ENCODE measurements around the gene ELF3. TPM values are rescaled to one million over a fixed set of nuclear protein-coding genes. Genes with fewer than 3 reads are reported as not detected.
"Not testable (repeated sequence)": the region's sequence is repeated elsewhere in the genome, so short reads cannot be mapped to it uniquely, and the experiment has no call there.

Gene ELF3
- total RNA-seq, 1 donor from 2014 or later = 0.68 TPM

DNA sequence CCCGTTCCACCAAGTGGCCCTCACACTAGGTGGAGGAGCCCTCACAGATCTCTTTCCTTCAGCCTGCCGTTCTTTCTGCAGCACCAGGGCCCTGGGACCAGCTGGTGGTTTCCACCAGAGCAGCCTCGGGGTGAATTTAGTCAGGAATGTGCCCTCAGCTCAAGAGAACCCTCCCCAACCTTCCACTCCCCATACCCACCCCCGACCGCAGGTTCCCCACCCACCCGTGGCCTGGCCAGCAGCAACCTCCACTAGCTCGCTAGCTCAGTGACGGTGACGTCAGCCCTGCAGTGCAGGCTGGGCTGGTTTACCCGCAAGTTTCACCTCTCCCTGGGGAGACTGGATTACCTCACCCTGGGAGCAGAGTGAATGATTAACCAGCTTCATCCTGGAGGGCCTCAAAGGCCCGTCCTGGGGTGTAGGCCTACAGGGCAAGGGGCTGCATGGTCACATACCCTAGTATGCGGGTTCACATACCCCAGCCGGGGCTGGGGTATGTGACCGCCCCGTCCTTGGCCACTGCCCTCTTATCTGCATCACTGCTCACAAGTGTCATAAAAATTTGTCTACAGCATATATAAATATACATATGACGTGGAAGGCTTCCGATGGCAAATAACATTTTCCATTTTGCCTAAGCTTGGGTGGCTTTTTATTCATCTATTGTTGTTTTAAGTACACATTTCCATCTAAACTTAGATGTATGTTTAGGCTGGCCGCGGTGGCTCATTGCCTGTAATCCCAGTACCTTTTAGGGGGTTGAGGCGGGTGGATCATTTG, 24.5 kb downstream of the ELF3 start:
- Mint-ChIP-seq H3K36me3 (ENCODE audit: low read depth) (no peaks in the 10 kb centered on the region), H3K4me3 (no peak overlapping the region)
- DNase-seq = no peak

DNA sequence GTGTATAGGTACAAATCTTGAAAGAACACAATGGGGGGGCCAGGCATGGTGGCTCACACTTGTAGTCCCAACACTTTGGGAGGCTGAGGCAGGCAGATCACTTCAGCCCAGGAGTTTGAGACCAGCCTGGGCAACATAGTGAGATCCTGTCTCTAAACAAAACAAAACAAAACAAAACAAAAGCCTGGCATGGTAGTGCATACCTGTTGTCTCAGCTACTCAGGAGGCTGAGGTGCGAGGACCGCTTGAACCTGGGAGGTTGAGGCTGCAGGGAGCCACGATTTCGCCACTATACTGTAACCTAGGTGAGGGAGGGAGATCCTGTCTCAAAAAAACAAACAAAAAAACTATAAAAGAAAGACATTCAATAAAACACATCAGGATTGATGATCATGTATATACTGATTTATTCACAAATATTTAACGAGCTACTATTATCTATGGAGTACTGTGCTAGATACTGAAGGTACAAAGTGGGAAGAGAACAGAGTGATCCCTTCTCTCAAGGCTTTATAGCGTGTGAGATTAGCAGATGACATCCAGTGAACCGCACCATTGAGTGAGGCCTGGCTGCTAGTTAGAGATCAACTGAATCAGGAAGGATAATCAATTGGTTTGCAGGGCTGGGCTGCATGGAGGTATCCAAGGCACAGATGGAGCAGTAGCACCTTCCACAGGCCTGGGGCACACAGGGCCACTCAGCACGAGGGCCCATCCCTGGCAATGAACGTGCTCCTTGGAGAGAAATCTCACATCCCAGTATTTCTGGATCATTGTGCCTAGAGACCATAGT, 26.4 kb downstream of the ELF3 start:
- Mint-ChIP-seq H3K9me3 (no peaks in the 10 kb centered on the region), H3K4me3 (no peak overlapping the region), H3K27me3 (peaks cover 5% of the 10 kb centered on the region), H3K27ac (no peak overlapping the region), H3K4me1 (no peaks in the 10 kb centered on the region), H3K36me3 (ENCODE audit: low read depth) (no peaks in the 10 kb centered on the region)
- intact Hi-C loops (cut with micrococcal nuclease) = no loop called here
- DNase-seq = no peak

More for the DNA sequence above, 24.5 kb downstream of the ELF3 start:
- no peaks in the 10 kb centered on the region for H3K9me3 Mint-ChIP-seq
- no peaks in the 10 kb centered on the region for H3K4me1 Mint-ChIP-seq
- H3K27ac Mint-ChIP-seq = no peak overlapping the region
- peaks cover 8% of the 10 kb centered on the region for H3K27me3 Mint-ChIP-seq
- intact Hi-C loops (cut with micrococcal nuclease) = no loop called here

DNA sequence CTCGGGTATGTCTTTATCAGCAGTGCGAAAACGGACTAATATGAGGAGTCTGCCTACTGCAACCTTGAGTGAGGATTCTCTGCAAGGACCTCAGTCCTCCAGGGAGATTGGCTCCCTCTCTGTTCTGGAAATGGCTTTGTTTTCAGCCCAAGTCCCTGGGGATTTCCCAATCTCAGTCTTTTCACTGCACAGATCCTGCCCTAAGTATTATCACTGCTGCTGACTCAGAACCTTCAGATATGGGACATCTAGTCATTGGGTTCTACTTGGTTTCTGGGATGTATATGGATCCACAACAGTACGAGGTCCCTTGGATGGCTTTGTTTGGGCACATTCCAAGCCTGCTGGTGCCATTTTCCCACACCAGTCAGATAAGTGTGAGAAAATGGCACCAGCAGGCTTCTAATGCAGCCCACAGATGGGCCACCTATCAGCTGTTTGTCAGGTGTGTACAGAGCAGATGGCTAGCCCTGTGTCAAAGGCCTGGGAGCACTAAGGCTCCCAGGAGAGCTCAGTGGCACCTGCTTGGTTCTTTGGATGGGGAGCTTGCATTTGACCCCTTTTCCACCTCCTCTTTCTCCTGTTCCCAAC, 27.4 kb downstream of the ELF3 start:
- Mint-ChIP-seq H3K27me3 (peaks cover 5% of the 10 kb centered on the region), H3K27ac (no peak overlapping the region), H3K36me3 (ENCODE audit: low read depth) (no peaks in the 10 kb centered on the region), H3K9me3 (no peaks in the 10 kb centered on the region), H3K4me1 (no peaks in the 10 kb centered on the region), H3K4me3 (no peak overlapping the region)
- intact Hi-C loops (cut with micrococcal nuclease) = no loop called here
- no peak for DNase-seq

DNA sequence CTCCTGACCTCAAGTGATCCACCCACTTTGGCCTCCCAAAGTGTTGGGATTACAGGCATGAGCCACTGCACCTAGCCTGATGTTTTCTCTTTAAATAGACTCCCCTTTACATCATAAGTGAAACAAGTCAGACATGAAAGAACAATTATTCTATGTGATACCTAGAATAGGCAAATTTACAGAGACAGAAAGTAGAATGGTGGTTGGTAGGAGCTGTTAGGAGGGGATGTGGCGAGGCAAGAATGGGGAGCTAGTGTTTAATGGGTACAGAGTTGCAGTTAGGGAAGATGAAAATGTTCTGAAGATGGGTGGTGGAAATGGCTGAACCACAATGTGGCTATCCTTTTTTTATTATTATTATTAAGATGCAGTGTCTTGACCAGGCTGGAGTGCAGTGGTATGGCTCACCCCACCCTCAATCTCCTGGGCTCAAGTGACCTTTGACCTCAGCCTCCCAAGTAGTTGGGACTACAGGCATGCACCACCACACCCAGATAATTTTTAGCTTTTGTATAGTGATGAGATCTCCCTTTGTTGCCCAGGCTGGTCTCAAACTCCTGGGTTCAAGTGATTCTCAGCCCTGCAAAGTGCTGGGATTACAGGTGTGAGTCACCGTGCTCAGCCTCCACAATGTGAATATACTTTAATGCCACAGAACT, 28.4 kb downstream of the ELF3 start:
- Mint-ChIP-seq H3K4me1 (no peaks in the 10 kb centered on the region), H3K27ac (no peak overlapping the region), H3K4me3 (no peak overlapping the region), H3K36me3 (ENCODE audit: low read depth) (no peaks in the 10 kb centered on the region), H3K9me3 (no peaks in the 10 kb centered on the region), H3K27me3 (peaks cover 5% of the 10 kb centered on the region)
- DNase-seq = no peak
- intact Hi-C loops (cut with micrococcal nuclease) = no loop called here

DNA sequence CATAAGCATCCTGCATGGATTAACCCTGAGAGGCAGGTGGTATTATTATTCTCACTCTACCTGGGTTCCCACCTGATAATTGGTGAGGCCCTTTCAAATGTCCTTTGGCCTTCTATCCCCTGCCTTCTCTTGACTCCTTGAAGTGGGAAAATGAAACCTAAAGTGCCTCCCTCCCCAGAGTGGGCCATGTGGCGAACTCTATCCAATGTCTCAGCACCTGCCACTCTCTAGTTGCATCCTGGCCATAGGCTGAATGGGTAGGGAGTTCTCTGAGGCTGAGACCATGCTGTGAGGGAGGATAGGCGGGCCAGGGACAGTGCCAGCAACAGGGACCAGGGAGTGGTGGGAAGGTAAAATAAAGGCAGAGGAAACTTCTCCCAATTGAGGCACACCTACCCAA, 35.3 kb downstream of the ELF3 start:
- Mint-ChIP-seq H3K27me3 (peaks cover 6% of the 10 kb centered on the region), H3K27ac (no peak overlapping the region), H3K4me3 (no peak overlapping the region), H3K9me3 (no peaks in the 10 kb centered on the region), H3K4me1 (peaks cover 4% of the 10 kb centered on the region), H3K36me3 (ENCODE audit: low read depth) (no peaks in the 10 kb centered on the region)
- intact Hi-C loops (cut with micrococcal nuclease) = no loop called here
- no peak for DNase-seq

DNA sequence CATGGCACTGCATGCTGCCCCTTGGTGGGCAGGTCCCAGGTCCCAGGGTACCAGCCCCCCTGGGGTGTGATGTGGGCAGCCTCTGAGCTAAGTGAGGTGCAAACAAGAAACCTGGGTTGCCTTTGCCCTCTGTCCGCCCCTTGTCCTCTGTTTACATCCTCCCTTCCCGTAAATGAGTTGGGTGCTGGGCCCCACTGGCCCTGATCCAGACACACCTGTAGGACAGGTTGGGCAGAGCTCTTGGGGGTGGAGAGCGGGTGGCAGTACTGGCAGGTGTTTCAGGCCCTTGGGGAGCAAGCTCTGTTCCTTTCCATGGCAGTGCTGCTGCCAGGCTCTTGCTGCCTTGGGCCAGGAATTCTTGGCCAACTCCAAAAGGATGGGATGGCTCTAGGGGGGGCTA, 35.8 kb downstream of the ELF3 start:
- Mint-ChIP-seq H3K9me3 (no peaks in the 10 kb centered on the region), H3K4me3 (no peak overlapping the region), H3K4me1 (peaks cover 4% of the 10 kb centered on the region), H3K27me3 (peaks cover 6% of the 10 kb centered on the region), H3K36me3 (ENCODE audit: low read depth) (no peaks in the 10 kb centered on the region), H3K27ac (no peak overlapping the region)
- DNase-seq = no peak
- intact Hi-C loops (cut with micrococcal nuclease) = no loop called here

DNA sequence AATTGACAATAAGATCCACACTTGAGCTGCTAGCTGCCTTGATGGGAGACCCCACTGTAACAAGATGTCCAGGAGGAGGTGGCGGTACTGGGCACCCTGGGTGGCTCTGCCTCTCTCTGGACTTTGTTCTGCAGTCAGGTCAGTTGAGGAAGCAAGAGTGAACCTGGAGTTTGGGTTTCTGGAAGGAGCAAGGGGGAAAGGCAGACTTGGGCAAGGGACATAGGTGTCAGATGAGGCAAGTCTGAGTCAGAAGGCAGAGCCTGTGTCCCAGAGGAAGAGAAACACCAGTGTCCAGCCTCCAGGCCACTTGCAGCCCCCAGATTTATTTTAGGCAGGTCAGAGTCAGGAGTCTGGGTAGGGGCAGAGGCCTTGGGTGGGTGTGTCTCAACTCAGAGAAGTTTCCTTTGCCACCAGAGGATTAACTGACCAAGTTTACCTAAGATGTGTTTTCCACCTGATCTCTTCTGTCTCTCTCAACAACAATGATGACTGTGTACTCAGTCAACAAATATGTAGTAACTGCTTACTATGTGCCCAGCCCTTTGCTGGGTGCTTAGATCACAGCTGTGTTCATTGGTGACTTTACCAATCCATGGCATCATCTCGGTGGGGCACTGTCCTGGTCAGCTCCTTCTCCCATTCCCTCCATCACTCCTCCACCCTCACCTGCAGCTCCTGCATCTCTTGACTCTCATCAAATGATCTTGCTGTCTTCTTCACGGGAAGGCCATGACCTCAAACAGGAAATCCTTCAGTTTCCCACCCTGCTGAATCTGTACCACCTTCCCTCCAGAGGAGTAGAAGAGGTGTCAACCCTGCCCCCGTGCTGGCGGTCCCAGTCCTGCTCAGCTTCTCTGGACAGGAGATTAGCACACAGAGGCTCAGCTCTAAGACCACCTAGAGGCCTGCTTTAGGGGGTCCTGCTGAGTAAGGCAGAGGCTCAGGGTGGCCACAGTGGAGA, 36.6 kb downstream of the ELF3 start:
- Mint-ChIP-seq H3K4me3 (no peak overlapping the region), H3K4me1 (peaks cover 4% of the 10 kb centered on the region), H3K27me3 (peaks cover 6% of the 10 kb centered on the region), H3K9me3 (no peaks in the 10 kb centered on the region), H3K36me3 (ENCODE audit: low read depth) (no peaks in the 10 kb centered on the region), H3K27ac (no peak overlapping the region)
- DNase-seq = no peak
- intact Hi-C loops (cut with micrococcal nuclease) = no loop called here

DNA sequence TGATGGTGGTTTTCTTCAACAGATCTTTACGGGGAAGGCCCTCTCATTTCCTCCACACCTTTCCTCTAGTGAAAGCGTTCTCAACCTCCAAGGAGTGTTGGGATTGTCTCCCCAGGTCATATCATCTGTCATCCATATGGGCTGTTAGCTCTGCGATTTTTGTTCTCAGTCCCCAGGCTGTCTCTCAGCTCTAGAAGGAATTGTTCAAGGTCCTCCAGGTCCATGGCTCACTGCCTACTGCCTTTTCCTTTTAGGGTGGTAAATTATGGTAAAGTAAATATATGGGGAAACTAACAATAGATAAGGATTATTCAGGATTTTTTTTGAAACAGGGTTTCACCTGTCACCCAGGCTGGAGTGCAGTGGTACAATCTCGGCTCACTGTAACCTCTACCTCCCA, 37.6 kb downstream of the ELF3 start:
- Mint-ChIP-seq H3K27me3 (peaks cover 6% of the 10 kb centered on the region), H3K36me3 (ENCODE audit: low read depth) (no peaks in the 10 kb centered on the region), H3K27ac (no peak overlapping the region), H3K4me3 (no peak overlapping the region), H3K4me1 (peaks cover 4% of the 10 kb centered on the region), H3K9me3 (no peaks in the 10 kb centered on the region)
- intact Hi-C loops (cut with micrococcal nuclease) = no loop called here
- no peak for DNase-seq

DNA sequence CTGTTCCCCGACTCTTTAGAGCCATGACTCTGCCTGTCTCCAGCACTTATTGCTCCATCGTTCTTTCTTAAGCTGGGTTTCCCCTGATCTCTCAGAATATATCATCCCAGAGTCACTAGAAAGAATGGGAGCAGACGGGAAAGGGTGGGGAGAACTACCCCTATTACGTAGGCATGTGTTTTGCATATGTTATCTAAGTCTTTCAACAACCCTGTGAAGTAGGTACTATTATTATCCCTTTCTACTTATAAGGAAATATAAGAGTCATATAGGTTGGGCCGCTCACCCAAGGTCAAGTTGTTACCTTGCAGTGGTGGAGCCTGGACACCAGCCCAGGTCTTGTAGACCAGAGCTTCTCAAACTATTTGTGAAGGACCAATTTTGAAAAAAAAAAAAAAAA, 38.7 kb downstream of the ELF3 start:
- no peaks in the 10 kb centered on the region for H3K9me3 Mint-ChIP-seq

DNA sequence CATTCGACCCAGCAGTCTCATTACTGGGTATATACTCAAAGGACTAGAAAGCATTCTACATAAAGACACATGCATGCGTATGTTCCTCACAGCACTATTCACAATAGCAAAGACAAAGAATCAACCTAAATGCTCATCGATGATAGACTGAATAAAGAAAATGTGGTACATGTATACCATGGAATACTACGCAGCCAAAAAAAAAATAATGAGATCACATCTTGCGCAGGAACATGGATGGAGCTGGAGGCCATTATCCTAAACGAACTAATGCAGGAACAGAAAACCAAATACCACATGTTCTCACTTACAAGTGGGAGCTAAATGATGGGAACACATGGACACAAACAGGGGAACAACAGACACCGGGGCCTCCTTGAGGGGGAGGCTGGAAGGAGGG, 43.7 kb downstream of the ELF3 start:
- H3K4me1 Mint-ChIP-seq = no peaks in the 10 kb centered on the region
- intact Hi-C loops (cut with micrococcal nuclease) = no loop called here
- H3K27ac Mint-ChIP-seq = no peak overlapping the region
- DNase-seq = no peak
- H3K9me3 Mint-ChIP-seq = no peaks in the 10 kb centered on the region
- H3K27me3 Mint-ChIP-seq = peaks cover under 1% of the 10 kb centered on the region
- H3K4me3 Mint-ChIP-seq = no peak overlapping the region
- no peaks in the 10 kb centered on the region for H3K36me3 Mint-ChIP-seq (ENCODE audit: low read depth)

More for the DNA sequence above, 38.7 kb downstream of the ELF3 start:
- no peaks in the 10 kb centered on the region for H3K36me3 Mint-ChIP-seq (ENCODE audit: low read depth)
- peaks cover 6% of the 10 kb centered on the region for H3K27me3 Mint-ChIP-seq
- no peak overlapping the region for H3K4me3 Mint-ChIP-seq
- peaks cover 4% of the 10 kb centered on the region for H3K4me1 Mint-ChIP-seq
- intact Hi-C loops (cut with micrococcal nuclease) = no loop called here
- no peak overlapping the region for H3K27ac Mint-ChIP-seq
- DNase-seq = no peak

DNA sequence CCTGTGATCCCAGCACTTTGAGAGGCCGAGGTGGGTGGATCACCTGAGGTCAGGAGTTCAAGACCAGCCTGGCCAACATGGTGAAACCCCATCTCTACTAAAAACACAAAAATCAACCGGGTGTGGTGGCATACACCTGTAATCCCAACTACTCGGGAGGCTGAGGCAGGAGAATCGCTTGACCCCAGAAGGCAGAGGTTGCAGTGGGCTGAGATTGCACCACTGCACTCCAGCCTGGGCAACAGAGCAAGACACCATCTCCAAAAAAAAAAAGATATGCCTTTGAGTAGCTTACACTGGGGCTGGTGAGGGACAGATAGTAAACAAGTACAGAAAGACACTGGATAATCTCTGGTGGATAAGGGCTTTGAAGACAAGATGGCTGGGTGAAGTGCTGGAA, 44.3 kb downstream of the ELF3 start:
- H3K36me3 Mint-ChIP-seq (ENCODE audit: low read depth); DNase-seq: not testable (repeated sequence)

DNA sequence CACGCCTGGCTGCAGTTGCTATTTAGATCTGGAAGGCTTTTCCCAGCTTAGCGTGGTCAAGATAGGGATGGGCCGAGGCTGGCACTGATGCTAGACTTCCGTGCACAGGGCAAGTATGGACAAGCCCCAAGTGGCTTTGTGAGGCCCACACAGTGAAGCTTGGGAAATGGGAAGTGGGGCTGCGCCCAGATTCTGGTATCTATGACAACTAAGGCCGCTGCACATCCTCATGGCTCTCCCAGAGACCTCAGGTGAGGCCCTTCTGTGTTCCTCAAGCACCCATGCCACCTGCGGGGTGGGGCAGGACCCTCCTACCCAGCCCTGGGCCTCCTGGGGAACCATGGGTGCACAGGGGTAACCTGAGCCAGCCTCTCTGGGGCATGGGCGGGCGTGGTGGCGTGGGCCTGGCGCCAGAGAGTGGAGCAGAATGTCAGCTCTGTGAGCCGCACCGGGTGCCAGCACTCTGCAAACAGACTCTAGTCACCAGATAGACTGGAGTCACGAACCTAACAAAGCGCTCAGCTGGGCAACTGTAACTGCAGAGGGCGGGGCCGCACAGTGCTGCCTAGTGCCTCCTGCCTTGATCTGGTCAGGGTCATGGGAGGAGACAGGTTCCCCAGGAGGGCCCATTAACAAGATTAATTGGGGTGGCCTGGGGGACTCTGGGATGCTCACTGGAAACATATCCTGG, 46.4 kb downstream of the ELF3 start:
- Mint-ChIP-seq H3K4me3 (no peak overlapping the region), H3K9me3 (no peaks in the 10 kb centered on the region), H3K4me1 (no peaks in the 10 kb centered on the region), H3K36me3 (ENCODE audit: low read depth) (no peaks in the 10 kb centered on the region), H3K27me3 (no peaks in the 10 kb centered on the region), H3K27ac (no peak overlapping the region)
- no peak for DNase-seq
- intact Hi-C loops (cut with micrococcal nuclease) = no loop called here

More for the DNA sequence above, 44.3 kb downstream of the ELF3 start:
- H3K9me3 Mint-ChIP-seq; intact Hi-C loops (cut with micrococcal nuclease); H3K4me1 Mint-ChIP-seq; H3K27me3 Mint-ChIP-seq; H3K27ac Mint-ChIP-seq; H3K4me3 Mint-ChIP-seq: not testable (repeated sequence)

DNA sequence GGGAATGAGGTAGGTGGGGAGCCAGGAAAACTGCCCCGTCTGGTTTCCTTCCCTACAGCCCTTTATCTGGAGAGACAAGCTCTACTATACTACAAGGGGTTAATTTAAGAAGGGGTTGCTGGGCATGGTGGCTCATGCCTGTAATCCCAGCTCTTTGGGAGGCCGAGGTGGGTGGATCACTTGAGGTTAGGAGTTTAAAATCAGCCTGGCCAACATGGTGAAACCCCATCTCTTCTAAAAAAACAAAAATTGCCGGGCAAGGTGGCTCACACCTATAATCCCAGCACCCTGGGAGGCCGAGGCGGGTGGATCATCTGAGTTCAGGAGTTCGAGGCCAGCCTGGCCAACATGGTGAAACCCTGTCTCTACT, 46.9 kb downstream of the ELF3 start:
- H3K27ac Mint-ChIP-seq; intact Hi-C loops (cut with micrococcal nuclease); H3K4me3 Mint-ChIP-seq; H3K27me3 Mint-ChIP-seq; H3K36me3 Mint-ChIP-seq (ENCODE audit: low read depth); H3K9me3 Mint-ChIP-seq; DNase-seq; H3K4me1 Mint-ChIP-seq: not testable (repeated sequence)
